Measurements from ENCODE around the gene GDF11.

Gene GDF11

DNA sequence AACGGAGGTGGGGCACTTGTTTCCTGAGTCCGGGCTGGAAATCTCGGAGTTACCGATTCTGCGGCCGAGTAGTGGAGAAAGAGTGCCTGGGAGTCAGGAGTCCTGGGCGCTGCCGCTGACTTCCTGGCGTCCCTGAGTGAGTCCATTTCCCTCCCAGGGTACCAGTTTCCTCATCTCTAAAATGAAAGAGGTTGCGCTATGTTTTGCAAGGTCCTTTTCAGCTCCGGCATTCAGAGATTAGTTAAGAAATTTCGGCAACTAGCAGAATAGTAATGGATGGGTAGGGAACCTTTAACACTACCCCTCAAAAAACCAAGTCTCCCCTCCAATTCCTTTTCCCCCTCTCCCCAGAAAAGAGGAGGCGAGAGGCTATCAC, 26.4 kb upstream of the GDF11 start:
- no peak overlapping the region for H4K91ac ChIP-seq (ENCODE audit: low read depth, low read length, poor library complexity)
- WGBS, 2 donors (ENCODE audit: extremely low coverage in 2 of 2, insufficient read length in 2 of 2, insufficient replicate concordance in 1 of 2), result no CpG with 5 or more reads among the region's 13 CpGs
- peak overlapping the region; percentile 91 for H3K27ac ChIP-seq (replicated peaks; ENCODE audit: low read length)
- H3K4ac ChIP-seq (ENCODE audit: low read length), result no peak overlapping the region
- peak overlapping the region; percentile 95 for H2AFZ ChIP-seq (ENCODE audit: low read length)
- peak overlapping the region; percentile 86 for H3K18ac ChIP-seq (ENCODE audit: low read length)
- H2BK12ac ChIP-seq (ENCODE audit: low read length), result no peak overlapping the region
- H3K4me1 ChIP-seq (ENCODE audit: control insufficient read depth in 2 of 2, insufficient read depth in 1 of 2, low read depth in 1 of 2, low read length in 2 of 2), result peaks cover 26 to 29% of the 10 kb centered on the region in 2 donors
- no peak overlapping the region for H4K8ac ChIP-seq (ENCODE audit: low read depth, low read length)
- peak overlapping the region; percentile 85 for H3K4me2 ChIP-seq (ENCODE audit: insufficient read depth, low read length, poor library complexity, severe bottlenecking)
- DNase-seq (ENCODE audit: low spot score), result no peak
- H2BK5ac ChIP-seq (ENCODE audit: low read length), result no peak overlapping the region
- H3K4me3 ChIP-seq (ENCODE audit: low read length in 2 of 2), result peak overlapping the region; percentile 79 to 90
- H3K9ac ChIP-seq (ENCODE audit: low read depth, low read length, poor library complexity), result no peak overlapping the region
- H3K14ac ChIP-seq (ENCODE audit: low read length), result no peak overlapping the region
- no peak overlapping the region for H2AK5ac ChIP-seq (ENCODE audit: low read depth, low read length)
- H3K79me1 ChIP-seq (ENCODE audit: low read depth, low read length), result peaks cover 6% of the 10 kb centered on the region
- H2BK15ac ChIP-seq (ENCODE audit: low read length), result no peak overlapping the region
- H3K36me3 ChIP-seq (replicated peaks in 1 of 2; ENCODE audit: control insufficient read depth in 2 of 2, insufficient read depth in 2 of 2, low read length in 2 of 2), result peaks cover 3 to 25% of the 10 kb centered on the region in 2 donors
- no peak overlapping the region for H2BK120ac ChIP-seq (ENCODE audit: low read depth, low read length)
- H3K27me3 ChIP-seq (ENCODE audit: control insufficient read depth in 3 of 3, insufficient read depth in 3 of 3, low read depth in 1 of 3, low read length in 3 of 3), result peaks cover 0 to 9% (median 0%) of the 10 kb centered on the region in 3 experiments
- no peak overlapping the region for H3K23ac ChIP-seq (ENCODE audit: low read depth, low read length, poor library complexity)
- H3K9me3 ChIP-seq (replicated peaks in 1 of 2; ENCODE audit: control insufficient read depth in 2 of 2, insufficient read depth in 1 of 2, low read depth in 1 of 2, low read length in 2 of 2), result no peaks in the 10 kb centered on the region

- H2BK12ac ChIP-seq (ENCODE audit: low read length), result no peak overlapping the region
- no peaks in the 10 kb centered on the region for H3K9me3 ChIP-seq (replicated peaks in 1 of 2; ENCODE audit: control insufficient read depth in 2 of 2, insufficient read depth in 1 of 2, low read depth in 1 of 2, low read length in 2 of 2)
- H3K79me1 ChIP-seq (ENCODE audit: low read depth, low read length), result peaks cover 6% of the 10 kb centered on the region
- no peak overlapping the region for H4K8ac ChIP-seq (ENCODE audit: low read depth, low read length)
- H3K9ac ChIP-seq (ENCODE audit: low read depth, low read length, poor library complexity), result peak overlapping the region; percentile 71
- peak overlapping the region; percentile 18 for H3K23ac ChIP-seq (ENCODE audit: low read depth, low read length, poor library complexity)
- peak overlapping the region; percentile 7 for H2BK120ac ChIP-seq (ENCODE audit: low read depth, low read length)
- H3K27ac ChIP-seq (replicated peaks; ENCODE audit: low read length), result peak overlapping the region; percentile 91
- H2BK15ac ChIP-seq (ENCODE audit: low read length), result peak overlapping the region; percentile 13
- peak overlapping the region; percentile 48 for H2BK5ac ChIP-seq (ENCODE audit: low read length)
- H2AFZ ChIP-seq (ENCODE audit: low read length), result peak overlapping the region; percentile 95
- H4K91ac ChIP-seq (ENCODE audit: low read depth, low read length, poor library complexity), result peak overlapping the region; percentile 85
- H3K27me3 ChIP-seq (ENCODE audit: control insufficient read depth in 3 of 3, insufficient read depth in 3 of 3, low read depth in 1 of 3, low read length in 3 of 3), result peaks cover 0 to 2% (median 0%) of the 10 kb centered on the region in 3 experiments
- H3K36me3 ChIP-seq (replicated peaks in 1 of 2; ENCODE audit: control insufficient read depth in 2 of 2, insufficient read depth in 2 of 2, low read length in 2 of 2), result peaks cover 3 to 25% of the 10 kb centered on the region in 2 donors
- H2AK5ac ChIP-seq (ENCODE audit: low read depth, low read length), result peak overlapping the region; percentile 5
- no peak for DNase-seq (ENCODE audit: low spot score)
- peaks cover 26 to 29% of the 10 kb centered on the region in 2 donors for H3K4me1 ChIP-seq (ENCODE audit: control insufficient read depth in 2 of 2, insufficient read depth in 1 of 2, low read depth in 1 of 2, low read length in 2 of 2)
- no CpG with 5 or more reads among the region's 8 CpGs for WGBS, 2 donors (ENCODE audit: extremely low coverage in 2 of 2, insufficient read length in 2 of 2, insufficient replicate concordance in 1 of 2)
- H3K18ac ChIP-seq (ENCODE audit: low read length), result peak overlapping the region; percentile 73
- no peak overlapping the region for H3K14ac ChIP-seq (ENCODE audit: low read length)
- peak overlapping the region; percentile 79 to 90 for H3K4me3 ChIP-seq (ENCODE audit: low read length in 2 of 2)
- peak overlapping the region; percentile 85 for H3K4me2 ChIP-seq (ENCODE audit: insufficient read depth, low read length, poor library complexity, severe bottlenecking)
- H3K4ac ChIP-seq (ENCODE audit: low read length), result no peak overlapping the region
Observed at GRCh38 chr12:55717011-55718007, 25.6 kb upstream of the GDF11 start.

DNA sequence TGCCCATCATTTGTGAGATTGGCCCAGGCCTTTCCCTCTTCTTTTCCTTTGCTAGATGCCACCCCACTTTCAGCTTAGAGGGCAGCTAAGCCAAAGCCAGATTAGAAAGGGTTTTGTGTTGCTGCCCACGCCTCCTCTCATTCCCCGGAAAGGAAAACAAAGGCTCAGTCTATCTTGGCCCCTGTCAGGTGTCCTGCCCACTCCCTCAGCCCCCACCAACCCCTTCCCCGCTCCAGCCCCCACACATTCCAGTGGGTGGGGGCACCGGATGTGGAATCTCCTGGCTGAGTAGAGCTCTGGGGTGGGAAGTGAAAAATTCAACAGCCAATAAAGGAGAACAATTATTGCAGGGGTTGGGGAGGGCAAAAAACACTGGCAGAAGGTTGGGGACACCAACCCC, 24.9 kb upstream of the GDF11 start:
- Histone ChIP-seq H2AFZ (ENCODE audit: low read length) (peak overlapping the region; percentile 25), H3K79me1 (ENCODE audit: low read depth, low read length) (peaks cover 6% of the 10 kb centered on the region), H3K4me2 (ENCODE audit: insufficient read depth, low read length, poor library complexity, severe bottlenecking) (peak overlapping the region; percentile 85), H4K8ac (ENCODE audit: low read depth, low read length) (no peak overlapping the region), H3K36me3 (replicated peaks in 1 of 2; ENCODE audit: control insufficient read depth in 2 of 2, insufficient read depth in 2 of 2, low read length in 2 of 2) (peaks cover 5 to 30% of the 10 kb centered on the region in 2 donors), H3K18ac (ENCODE audit: low read length) (peak overlapping the region; percentile 81), H2AK5ac (ENCODE audit: low read depth, low read length) (peak overlapping the region; percentile 77), H3K27me3 (ENCODE audit: control insufficient read depth in 3 of 3, insufficient read depth in 3 of 3, low read depth in 1 of 3, low read length in 3 of 3) (no peaks in the 10 kb centered on the region), H2BK5ac (ENCODE audit: low read length) (peak overlapping the region; percentile 48), H3K23ac (ENCODE audit: low read depth, low read length, poor library complexity) (no peak overlapping the region), H3K27ac (replicated peaks; ENCODE audit: low read length) (peak overlapping the region; percentile 93), H3K4me3 (ENCODE audit: low read length in 2 of 2) (peak overlapping the region in 1 of 2 donors; percentile 79), H4K91ac (ENCODE audit: low read depth, low read length, poor library complexity) (no peak overlapping the region), H2BK15ac (ENCODE audit: low read length) (no peak overlapping the region), H2BK120ac (ENCODE audit: low read depth, low read length) (peak overlapping the region; percentile 21), H2BK12ac (ENCODE audit: low read length) (no peak overlapping the region), H3K9me3 (replicated peaks in 1 of 2; ENCODE audit: control insufficient read depth in 2 of 2, insufficient read depth in 1 of 2, low read depth in 1 of 2, low read length in 2 of 2) (no peaks in the 10 kb centered on the region), H3K4ac (ENCODE audit: low read length) (no peak overlapping the region), H3K14ac (ENCODE audit: low read length) (no peak overlapping the region), H3K4me1 (ENCODE audit: control insufficient read depth in 2 of 2, insufficient read depth in 1 of 2, low read depth in 1 of 2, low read length in 2 of 2) (peaks cover 26 to 29% of the 10 kb centered on the region in 2 donors), H3K9ac (ENCODE audit: low read depth, low read length, poor library complexity) (peak overlapping the region; percentile 71)
- DNase-seq (ENCODE audit: low spot score), result no peak
- no CpG with 5 or more reads among the region's 4 CpGs for WGBS, 2 donors (ENCODE audit: extremely low coverage in 2 of 2, insufficient read length in 2 of 2, insufficient replicate concordance in 1 of 2)

DNA sequence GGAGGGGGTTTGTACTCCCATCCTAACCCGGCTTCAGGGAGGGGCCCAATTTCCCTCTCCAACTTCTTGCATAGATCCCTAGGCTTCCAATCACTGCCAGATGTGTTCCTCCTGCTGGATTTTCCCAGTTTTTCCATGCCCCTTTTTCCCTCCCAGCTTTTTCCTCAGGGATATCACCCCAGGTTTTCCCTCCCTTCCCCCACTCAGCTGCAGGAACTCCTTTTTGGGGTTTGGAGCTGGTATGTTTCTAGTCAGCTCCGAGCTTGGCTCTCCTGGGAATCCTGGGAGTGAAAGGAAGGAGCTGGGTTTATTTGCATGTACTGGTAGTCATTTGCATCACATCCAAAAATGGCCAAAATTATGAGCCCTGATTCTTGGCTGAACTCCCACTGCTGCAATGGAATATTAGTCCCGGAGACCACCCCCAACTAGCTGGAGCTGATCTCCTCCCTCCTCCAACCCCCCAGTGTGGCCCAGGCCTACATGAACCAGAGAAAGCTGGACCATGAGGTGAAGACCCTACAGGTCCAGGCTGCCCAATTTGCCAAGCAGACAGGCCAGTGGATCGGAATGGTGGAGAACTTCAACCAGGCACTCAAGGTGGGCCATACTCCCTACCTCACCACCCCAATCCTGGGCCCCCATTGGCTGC, 24.2 kb upstream of the GDF11 start:
- Histone ChIP-seq H4K91ac (ENCODE audit: low read depth, low read length, poor library complexity) (no peak overlapping the region), H2BK15ac (ENCODE audit: low read length) (no peak overlapping the region), H3K4me3 (ENCODE audit: low read length in 2 of 2) (no peak overlapping the region), H2AK5ac (ENCODE audit: low read depth, low read length) (peak overlapping the region; percentile 77), H3K18ac (ENCODE audit: low read length) (peak overlapping the region; percentile 81), H3K9me3 (replicated peaks in 1 of 2; ENCODE audit: control insufficient read depth in 2 of 2, insufficient read depth in 1 of 2, low read depth in 1 of 2, low read length in 2 of 2) (no peaks in the 10 kb centered on the region), H4K8ac (ENCODE audit: low read depth, low read length) (no peak overlapping the region), H3K23ac (ENCODE audit: low read depth, low read length, poor library complexity) (no peak overlapping the region), H2BK12ac (ENCODE audit: low read length) (peak overlapping the region; percentile 76), H3K27ac (replicated peaks; ENCODE audit: low read length) (peak overlapping the region; percentile 93), H2AFZ (ENCODE audit: low read length) (peak overlapping the region; percentile 25), H3K4me1 (ENCODE audit: control insufficient read depth in 2 of 2, insufficient read depth in 1 of 2, low read depth in 1 of 2, low read length in 2 of 2) (peaks cover 26 to 29% of the 10 kb centered on the region in 2 donors), H3K9ac (ENCODE audit: low read depth, low read length, poor library complexity) (no peak overlapping the region), H2BK5ac (ENCODE audit: low read length) (no peak overlapping the region), H3K4ac (ENCODE audit: low read length) (peak overlapping the region; percentile 69), H2BK120ac (ENCODE audit: low read depth, low read length) (peak overlapping the region; percentile 21), H3K36me3 (replicated peaks in 1 of 2; ENCODE audit: control insufficient read depth in 2 of 2, insufficient read depth in 2 of 2, low read length in 2 of 2) (peaks cover 6 to 37% of the 10 kb centered on the region in 2 donors), H3K14ac (ENCODE audit: low read length) (no peak overlapping the region), H3K4me2 (ENCODE audit: insufficient read depth, low read length, poor library complexity, severe bottlenecking) (peak overlapping the region; percentile 47), H3K27me3 (ENCODE audit: control insufficient read depth in 3 of 3, insufficient read depth in 3 of 3, low read depth in 1 of 3, low read length in 3 of 3) (no peaks in the 10 kb centered on the region), H3K79me1 (ENCODE audit: low read depth, low read length) (peaks cover 6% of the 10 kb centered on the region)
- no peak for DNase-seq (ENCODE audit: low spot score)
- no CpG with 5 or more reads among the region's 4 CpGs for WGBS, 2 donors (ENCODE audit: extremely low coverage in 2 of 2, insufficient read length in 2 of 2, insufficient replicate concordance in 1 of 2)

Data from neuronal stem cell (in vitro differentiated cells).